ENCODE results near the gene MPPED1.

Gene MPPED1

GRCh38 chr22:43554259-43554636, 142.4 kb downstream of the MPPED1 start:
- Histone ChIP-seq H3K27me3 (no peaks in the 10 kb centered on the region), H3K9me3 (peaks cover 0 to 6% (median 5%) of the 10 kb centered on the region in 3 donors), H3K27ac (no peak overlapping the region), H3K36me3 (no peaks in the 10 kb centered on the region), H3K4me3 (no peak overlapping the region), H3K4me1 (no peaks in the 10 kb centered on the region)
- TF ChIP-seq, protein P1, sequence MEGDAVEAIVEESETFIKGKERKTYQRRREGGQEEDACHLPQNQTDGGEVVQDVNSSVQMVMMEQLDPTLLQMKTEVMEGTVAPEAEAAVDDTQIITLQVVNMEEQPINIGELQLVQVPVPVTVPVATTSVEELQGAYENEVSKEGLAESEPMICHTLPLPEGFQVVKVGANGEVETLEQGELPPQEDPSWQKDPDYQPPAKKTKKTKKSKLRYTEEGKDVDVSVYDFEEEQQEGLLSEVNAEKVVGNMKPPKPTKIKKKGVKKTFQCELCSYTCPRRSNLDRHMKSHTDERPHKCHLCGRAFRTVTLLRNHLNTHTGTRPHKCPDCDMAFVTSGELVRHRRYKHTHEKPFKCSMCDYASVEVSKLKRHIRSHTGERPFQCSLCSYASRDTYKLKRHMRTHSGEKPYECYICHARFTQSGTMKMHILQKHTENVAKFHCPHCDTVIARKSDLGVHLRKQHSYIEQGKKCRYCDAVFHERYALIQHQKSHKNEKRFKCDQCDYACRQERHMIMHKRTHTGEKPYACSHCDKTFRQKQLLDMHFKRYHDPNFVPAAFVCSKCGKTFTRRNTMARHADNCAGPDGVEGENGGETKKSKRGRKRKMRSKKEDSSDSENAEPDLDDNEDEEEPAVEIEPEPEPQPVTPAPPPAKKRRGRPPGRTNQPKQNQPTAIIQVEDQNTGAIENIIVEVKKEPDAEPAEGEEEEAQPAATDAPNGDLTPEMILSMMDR (IDR thresholded peaks at IDR 0.05), result no peak
- DNase-seq, result no peak
- intact Hi-C loops (cut with DNase I; ENCODE audit: low total_unique reads), result no loop called here

DNA sequence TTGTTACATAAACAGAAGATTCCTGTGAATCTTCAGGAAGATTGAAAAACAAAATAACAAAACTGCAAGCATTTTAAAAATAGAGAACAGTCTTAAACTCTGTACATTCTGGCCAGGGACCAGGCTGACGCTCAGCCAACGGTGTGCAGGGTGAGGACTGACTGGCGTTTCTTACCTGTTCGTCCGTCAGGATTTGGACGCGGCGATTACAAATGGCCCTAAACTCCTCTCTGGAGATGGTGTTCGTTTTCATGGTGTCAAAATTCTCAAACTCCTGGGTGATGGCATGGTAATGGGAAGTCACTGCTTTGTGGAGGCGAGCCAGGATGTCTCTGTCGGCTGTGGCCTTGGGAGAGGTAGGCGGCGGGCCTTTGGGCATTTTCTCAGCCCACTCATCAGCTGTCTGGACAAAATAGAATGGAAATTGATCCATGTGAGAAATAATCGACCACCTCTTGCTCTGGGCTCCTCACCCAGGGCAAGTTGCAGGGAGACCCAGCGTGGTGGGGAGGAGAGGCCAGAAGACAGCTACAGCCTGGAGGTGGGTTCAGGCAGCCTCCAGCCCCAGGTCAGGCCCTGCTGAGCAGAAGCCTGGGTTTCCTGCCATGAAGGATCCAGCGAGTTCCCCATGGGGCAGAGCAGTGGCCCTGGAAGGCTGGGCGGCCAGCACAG, 143.0 kb downstream of the MPPED1 start:
- Histone ChIP-seq H3K27me3 (no peaks in the 10 kb centered on the region), H3K4me3 (no peak overlapping the region), H3K4me1 (no peaks in the 10 kb centered on the region), H3K9me3 (peaks cover 0 to 6% (median 5%) of the 10 kb centered on the region in 3 donors), H3K27ac (no peak overlapping the region), H3K36me3 (no peaks in the 10 kb centered on the region)
- intact Hi-C loops (cut with DNase I; ENCODE audit: low total_unique reads), result no loop called here
- no peak for DNase-seq
- TF ChIP-seq, protein P1 (IDR thresholded peaks at IDR 0.05), result no peak

DNA sequence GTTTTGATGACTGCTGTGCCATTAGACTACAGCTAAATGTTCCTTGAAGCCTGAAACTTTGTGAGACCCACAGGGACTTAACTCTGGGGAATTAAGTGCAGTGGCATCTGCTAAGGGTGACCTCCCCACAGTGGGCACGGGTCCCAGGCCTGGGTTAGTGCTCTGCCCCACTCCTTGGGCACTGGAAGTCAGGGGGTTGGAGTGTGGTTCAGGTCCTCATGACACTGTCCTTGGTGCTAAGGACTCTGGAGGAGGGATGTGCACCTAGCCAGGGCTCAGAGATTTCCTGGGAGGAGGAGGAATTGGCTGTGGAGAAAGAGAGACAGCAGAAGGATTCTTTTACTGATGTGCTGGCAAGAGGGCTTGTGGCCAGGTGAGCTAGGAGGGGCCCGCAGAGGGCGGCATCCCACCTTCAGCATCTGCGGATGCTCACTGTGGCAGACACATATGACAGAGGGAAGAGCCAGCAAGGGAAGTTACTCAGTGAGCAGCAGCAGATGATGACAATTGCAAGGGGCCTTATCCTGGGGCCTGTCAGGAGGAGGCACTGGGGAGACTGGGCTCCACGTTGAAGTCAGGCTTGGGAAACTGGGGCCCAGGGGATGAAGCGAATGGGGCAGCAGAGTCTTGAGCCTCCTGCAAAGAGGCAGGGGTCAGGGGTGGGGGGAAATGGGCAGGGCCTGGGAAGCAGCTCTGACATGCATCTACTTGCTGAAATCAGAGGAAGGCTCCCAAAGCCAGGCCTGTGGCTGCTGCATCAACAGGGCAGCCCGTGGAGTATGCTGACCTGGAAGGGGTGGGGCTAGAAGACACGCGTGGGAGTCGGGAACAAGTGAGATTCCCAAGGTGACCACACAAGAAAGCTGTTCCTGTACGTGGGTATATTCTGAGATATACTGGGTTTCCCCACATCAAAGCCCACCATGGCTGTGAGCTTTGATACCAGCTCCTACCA, 144.0 kb downstream of the MPPED1 start:
- Histone ChIP-seq H3K27ac (no peak overlapping the region), H3K36me3 (no peaks in the 10 kb centered on the region), H3K27me3 (no peaks in the 10 kb centered on the region), H3K9me3 (peaks cover 0 to 6% (median 5%) of the 10 kb centered on the region in 3 donors), H3K4me3 (no peak overlapping the region), H3K4me1 (no peaks in the 10 kb centered on the region)
- DNase-seq, result no peak
- intact Hi-C loops (cut with DNase I; ENCODE audit: low total_unique reads), result no loop called here
- TF ChIP-seq, protein P1 (IDR thresholded peaks at IDR 0.05), result no peak
